Chondrocyte (in vitro differentiated cells): ENCODE data around the gene RABEP2. TPM values are rescaled to one million over a fixed set of nuclear protein-coding genes. Genes with fewer than 3 reads are reported as not detected.

Experiments
- DNase-seq: peaks from one replicate; pipeline ENCODE4 v3.0.0; 2021; ENCODE audit warnings: mixed read lengths, low spot score
- H3K27ac Mint-ChIP-seq: one replicate; pipeline ENCODE4 v1.8.0; 2021; ENCODE audit warnings: mild to moderate bottlenecking, moderate library complexity, mixed read lengths; ENCODE audit not compliant: unreplicated experiment
- H3K27me3 Mint-ChIP-seq: 2 replicates; pipeline ENCODE4 v1.8.0; 2021; ENCODE audit warnings: low read depth, mixed read lengths
- H3K36me3 Mint-ChIP-seq: 2 replicates; pipeline ENCODE4 v1.8.0; 2021; ENCODE audit warnings: low read depth, mixed read lengths
- H3K4me1 Mint-ChIP-seq: 2 replicates; pipeline ENCODE4 v1.8.0; 2021; ENCODE audit warnings: low read depth, mild to moderate bottlenecking, mixed read lengths
- H3K4me3 Mint-ChIP-seq: one replicate; pipeline ENCODE4 v1.8.0; 2021; ENCODE audit warnings: mild to moderate bottlenecking, moderate library complexity, mixed read lengths; ENCODE audit not compliant: unreplicated experiment
- H3K9me3 Mint-ChIP-seq: 2 replicates; pipeline ENCODE4 v1.8.0; 2021; ENCODE audit warnings: low read depth, mixed read lengths
- CTCF ChIP-seq: fragments of 200-600 bp; sonication (generic); IDR thresholded peaks from 2 replicates; pipeline ENCODE4 v1.5.0; 2021; ENCODE audit warnings: antibody characterized with exemption, mild to moderate bottlenecking, moderate library complexity
- total RNA-seq: library from RNA; stranded (reverse); gene quantifications from 3 replicates; pipeline ENCODE4 v1.2.1, GENCODE V29; 2021

Gene RABEP2
- total RNA-seq, 1 donor from 2014 or later, result 24.6 TPM

- Mint-ChIP-seq H3K36me3 (peaks cover 25% of the 10 kb centered on the region), H3K27me3 (no peaks in the 10 kb centered on the region), H3K4me1 (no peaks in the 10 kb centered on the region), H3K9me3 (no peaks in the 10 kb centered on the region), H3K4me3 (no peak overlapping the region), H3K27ac (no peak overlapping the region)
- DNase-seq, result no peak
- no peak for TF ChIP-seq CTCF
These were observed 39.5 kb upstream of the RABEP2 start for GRCh38 chr16:28964496-28964895.

- no peak for DNase-seq
- TF ChIP-seq CTCF, result no peak
- no peaks in the 10 kb centered on the region for H3K9me3 Mint-ChIP-seq
- no peaks in the 10 kb centered on the region for H3K27me3 Mint-ChIP-seq
- no peak overlapping the region for H3K4me3 Mint-ChIP-seq
- no peaks in the 10 kb centered on the region for H3K4me1 Mint-ChIP-seq
- H3K27ac Mint-ChIP-seq, result no peak overlapping the region
- H3K36me3 Mint-ChIP-seq, result peaks cover 25% of the 10 kb centered on the region
These were observed 39.0 kb upstream of the RABEP2 start for GRCh38 chr16:28964072-28964471.

- Mint-ChIP-seq H3K27ac (no peak overlapping the region), H3K36me3 (peaks cover 36% of the 10 kb centered on the region), H3K4me3 (no peak overlapping the region), H3K9me3 (no peaks in the 10 kb centered on the region), H3K27me3 (no peaks in the 10 kb centered on the region), H3K4me1 (no peaks in the 10 kb centered on the region)
- no peak for DNase-seq
- no peak for TF ChIP-seq CTCF
These were observed 33.8 kb upstream of the RABEP2 start for GRCh38 chr16:28958836-28959235.

- DNase-seq, result no peak
- Mint-ChIP-seq H3K27me3 (no peaks in the 10 kb centered on the region), H3K36me3 (peaks cover 30% of the 10 kb centered on the region), H3K4me3 (no peak overlapping the region), H3K4me1 (no peaks in the 10 kb centered on the region), H3K9me3 (no peaks in the 10 kb centered on the region), H3K27ac (no peak overlapping the region)
- no peak for TF ChIP-seq CTCF
These were observed 33.2 kb upstream of the RABEP2 start for GRCh38 chr16:28958216-28958615.

GRCh38 chr16:28951410-28951943 is 26.4 kb upstream of the RABEP2 start:
- Mint-ChIP-seq H3K4me1 (peaks cover 14% of the 10 kb centered on the region), H3K36me3 (peaks cover 10% of the 10 kb centered on the region)

More at GRCh38 chr16:28951410-28951943, 26.4 kb upstream of the RABEP2 start:
- peak overlapping the region; percentile 85 for H3K27ac Mint-ChIP-seq
- no peaks in the 10 kb centered on the region for H3K27me3 Mint-ChIP-seq
- peak overlapping the region; percentile 96 for H3K4me3 Mint-ChIP-seq
- no peak for DNase-seq
- TF ChIP-seq CTCF, result no peak
- H3K9me3 Mint-ChIP-seq, result no peaks in the 10 kb centered on the region
